ENCODE results near the gene NAIF1. TPM values are rescaled to one million over a fixed set of nuclear protein-coding genes. Genes with fewer than 3 reads are reported as not detected.

Gene NAIF1, protein sequence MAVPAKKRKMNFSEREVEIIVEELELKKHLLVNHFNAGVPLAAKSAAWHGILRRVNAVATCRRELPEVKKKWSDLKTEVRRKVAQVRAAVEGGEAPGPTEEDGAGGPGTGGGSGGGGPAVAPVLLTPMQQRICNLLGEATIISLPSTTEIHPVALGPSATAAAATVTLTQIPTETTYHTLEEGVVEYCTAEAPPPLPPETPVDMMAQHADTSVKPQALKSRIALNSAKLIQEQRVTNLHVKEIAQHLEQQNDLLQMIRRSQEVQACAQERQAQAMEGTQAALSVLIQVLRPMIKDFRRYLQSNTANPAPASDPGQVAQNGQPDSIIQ
- total RNA-seq, result 13.3 TPM

DNA sequence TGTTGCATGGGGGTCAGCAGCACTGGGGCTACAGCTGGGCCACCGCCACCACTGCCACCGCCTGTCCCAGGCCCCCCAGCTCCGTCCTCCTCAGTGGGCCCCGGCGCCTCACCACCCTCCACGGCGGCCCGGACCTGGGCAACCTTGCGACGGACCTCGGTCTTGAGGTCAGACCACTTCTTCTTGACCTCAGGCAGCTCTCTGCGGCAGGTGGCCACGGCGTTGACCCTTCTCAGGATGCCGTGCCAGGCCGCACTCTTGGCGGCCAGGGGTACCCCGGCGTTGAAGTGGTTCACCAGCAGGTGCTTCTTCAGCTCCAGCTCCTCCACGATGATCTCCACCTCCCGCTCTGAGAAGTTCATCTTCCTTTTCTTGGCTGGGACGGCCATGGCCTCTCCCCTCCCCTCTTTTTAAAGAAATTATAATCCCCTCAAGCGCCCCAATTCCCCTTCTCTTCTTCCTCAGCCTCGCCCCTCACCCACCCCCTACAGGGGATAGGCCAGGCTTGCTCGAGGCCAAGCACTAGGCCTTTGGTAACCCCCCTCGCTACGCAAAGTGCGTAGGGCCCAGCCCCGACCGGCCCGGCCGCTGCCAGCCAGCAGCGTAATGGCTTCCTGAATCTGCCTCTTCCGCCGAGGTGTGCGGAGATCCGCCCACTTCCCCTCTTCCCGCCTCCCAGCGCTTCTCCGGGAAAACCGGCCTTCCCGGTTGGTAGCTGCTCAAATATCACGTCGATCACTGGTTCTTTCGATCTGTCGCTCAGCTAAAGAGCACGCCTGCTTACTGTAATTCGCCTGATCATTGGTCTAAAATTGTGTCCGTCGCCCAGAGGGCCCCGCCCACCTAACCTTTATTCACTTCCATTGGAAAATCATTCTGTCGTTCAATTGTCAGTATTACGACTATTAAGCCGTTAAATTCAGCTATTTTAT is at the start of gene NAIF1:
NAIF1 (minus strand) TSS at position 608 of the 932 bp plus-strand sequence; CDS start at position 389, 219 bp downstream.
- Histone ChIP-seq H3K27ac (peak within 1 kb of the TSS; percentile 99), H3K36me3 (no peaks in the 10 kb centered on the region), H3K27me3 (no peaks in the 10 kb centered on the region), H3K9me3 (no peaks in the 10 kb centered on the region), H3K4me3 (peak within 1 kb of the TSS; percentile 74 to 96), H3K4me1 (peaks cover 57% of the 10 kb centered on the region)
- DNase-seq (ENCODE audit: extremely low spot score in 2 of 2), result peak in 1 of 2 donors; percentile 99
- intact Hi-C loops (cut with DNase I), result no loop called here
- TF ChIP-seq, protein P1, sequence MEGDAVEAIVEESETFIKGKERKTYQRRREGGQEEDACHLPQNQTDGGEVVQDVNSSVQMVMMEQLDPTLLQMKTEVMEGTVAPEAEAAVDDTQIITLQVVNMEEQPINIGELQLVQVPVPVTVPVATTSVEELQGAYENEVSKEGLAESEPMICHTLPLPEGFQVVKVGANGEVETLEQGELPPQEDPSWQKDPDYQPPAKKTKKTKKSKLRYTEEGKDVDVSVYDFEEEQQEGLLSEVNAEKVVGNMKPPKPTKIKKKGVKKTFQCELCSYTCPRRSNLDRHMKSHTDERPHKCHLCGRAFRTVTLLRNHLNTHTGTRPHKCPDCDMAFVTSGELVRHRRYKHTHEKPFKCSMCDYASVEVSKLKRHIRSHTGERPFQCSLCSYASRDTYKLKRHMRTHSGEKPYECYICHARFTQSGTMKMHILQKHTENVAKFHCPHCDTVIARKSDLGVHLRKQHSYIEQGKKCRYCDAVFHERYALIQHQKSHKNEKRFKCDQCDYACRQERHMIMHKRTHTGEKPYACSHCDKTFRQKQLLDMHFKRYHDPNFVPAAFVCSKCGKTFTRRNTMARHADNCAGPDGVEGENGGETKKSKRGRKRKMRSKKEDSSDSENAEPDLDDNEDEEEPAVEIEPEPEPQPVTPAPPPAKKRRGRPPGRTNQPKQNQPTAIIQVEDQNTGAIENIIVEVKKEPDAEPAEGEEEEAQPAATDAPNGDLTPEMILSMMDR (IDR thresholded peaks at IDR 0.05), result no peak
- peak in 1 of 2 donors; percentile 47 for TF ChIP-seq POLR2A (IDR thresholded peaks at IDR 0.05)
- peak; percentile 89 to 90 for TF ChIP-seq POLR2AphosphoS5 (IDR thresholded peaks at IDR 0.05; ENCODE audit: insufficient read depth in 1 of 2, low read depth in 1 of 2)

DNA sequence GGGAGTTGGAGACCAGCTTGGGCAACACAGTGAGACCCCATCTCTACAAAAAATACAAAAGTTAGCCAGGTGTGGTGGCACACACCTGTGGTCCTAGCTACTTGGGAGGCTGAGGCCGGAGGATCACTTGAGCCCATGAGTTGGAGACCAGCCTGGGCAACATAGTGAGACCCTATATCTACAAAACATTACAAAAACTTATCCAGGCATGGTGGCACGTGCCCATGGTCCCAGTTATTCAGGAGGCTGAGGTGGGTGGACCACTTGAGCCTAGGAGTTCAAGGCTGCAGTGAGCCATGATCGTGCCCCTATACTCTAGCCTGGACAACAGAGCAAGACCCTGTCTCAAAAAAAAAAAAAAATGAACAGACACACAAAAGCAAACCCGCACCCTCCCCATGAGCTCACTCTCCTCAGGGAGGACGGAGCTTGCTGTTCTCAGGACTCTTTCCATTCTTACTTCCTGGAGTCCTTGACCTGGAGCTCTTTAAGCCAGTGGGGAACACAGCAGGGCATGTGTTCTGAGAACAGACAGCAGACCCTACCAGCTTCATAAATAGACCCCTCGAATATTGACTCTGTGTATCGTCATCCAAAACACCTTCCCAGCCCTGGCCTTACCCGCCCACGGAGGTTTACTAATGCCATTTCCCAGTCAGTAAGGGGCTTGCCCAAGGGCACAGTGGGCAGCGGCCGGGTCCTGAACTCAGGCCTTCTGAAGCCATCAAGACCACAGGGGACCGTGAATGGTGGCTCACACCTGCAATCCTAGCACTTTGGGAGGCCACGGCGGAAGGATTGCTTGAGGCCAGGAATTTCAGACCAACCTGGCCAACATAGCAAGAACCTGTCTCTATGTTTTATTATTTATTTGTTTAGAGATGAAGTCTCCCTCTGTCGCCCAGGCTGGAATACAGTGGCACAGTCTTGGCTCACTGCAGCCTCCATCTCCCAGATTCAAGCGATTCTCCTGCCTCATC is 49.3 kb upstream of the NAIF1 start:
- no peak overlapping the region for H3K4me3 ChIP-seq
- no peaks in the 10 kb centered on the region for H3K27me3 ChIP-seq
- no peak for DNase-seq (ENCODE audit: extremely low spot score in 2 of 2)
- TF ChIP-seq, protein P1 (IDR thresholded peaks at IDR 0.05), result no peak
- no peak for TF ChIP-seq POLR2A (IDR thresholded peaks at IDR 0.05)
- peaks cover 4% of the 10 kb centered on the region for H3K4me1 ChIP-seq
- H3K27ac ChIP-seq, result no peak overlapping the region
- intact Hi-C loops (cut with DNase I), result loop anchor here (5.0 kb wide), 2 partner anchors 74 to 174 kb away; no protein-coding TSS in a partner anchor
- peaks cover 0 to 7% of the 10 kb centered on the region in 2 donors for H3K36me3 ChIP-seq
- no peaks in the 10 kb centered on the region for H3K9me3 ChIP-seq

DNA sequence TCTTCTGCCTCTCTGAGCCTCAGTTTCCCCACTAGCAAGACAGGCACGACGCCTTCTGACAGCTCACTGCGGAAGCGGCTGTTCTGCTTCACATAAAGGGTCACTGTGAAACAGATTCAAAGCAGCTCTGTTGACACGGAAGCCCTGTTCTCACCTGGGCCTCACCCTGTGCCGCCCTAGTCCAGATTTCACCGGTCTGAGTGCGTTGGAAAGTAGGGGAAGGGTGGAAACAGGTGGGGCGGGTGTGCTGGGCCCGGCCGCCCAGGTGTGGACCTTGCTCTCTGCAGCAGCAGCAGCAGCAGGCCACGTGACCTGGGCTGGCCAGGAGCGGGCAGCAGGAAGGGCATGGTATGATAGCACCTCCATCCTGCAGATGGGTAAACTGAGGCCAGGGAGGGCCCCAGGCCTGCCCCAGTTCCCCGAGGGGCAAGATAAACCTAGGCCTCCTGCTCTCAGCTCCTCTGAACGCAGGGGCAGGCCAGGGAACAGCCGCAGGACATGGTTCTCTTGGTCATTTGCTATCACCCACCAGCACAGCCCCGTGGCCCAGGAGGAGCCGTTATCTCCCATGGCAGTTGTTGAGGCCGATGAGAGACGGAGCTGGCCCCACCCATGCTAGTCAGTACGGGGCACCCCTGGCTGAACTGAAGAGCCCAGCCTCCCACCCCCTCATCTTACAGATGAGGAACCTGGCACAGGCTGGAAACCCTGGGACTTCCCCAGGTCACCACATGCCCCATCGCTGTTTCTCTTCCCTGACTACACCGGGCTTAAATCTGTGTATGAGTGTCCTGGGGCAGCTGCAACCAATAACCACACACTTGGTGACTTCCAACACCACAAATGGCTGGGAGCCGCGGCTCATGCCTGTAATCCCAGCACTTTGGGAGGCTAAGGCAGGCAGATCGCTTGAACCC is 48.3 kb upstream of the NAIF1 start:
- Histone ChIP-seq H3K4me1 (peaks cover 9% of the 10 kb centered on the region), H3K36me3 (no peaks in the 10 kb centered on the region), H3K9me3 (no peaks in the 10 kb centered on the region), H3K27me3 (no peaks in the 10 kb centered on the region), H3K27ac (no peak overlapping the region), H3K4me3 (no peak overlapping the region)
- no peak for DNase-seq (ENCODE audit: extremely low spot score in 2 of 2)
- TF ChIP-seq POLR2AphosphoS5 (IDR thresholded peaks at IDR 0.05; ENCODE audit: insufficient read depth in 1 of 2, low read depth in 1 of 2) (no peak), POLR2A (IDR thresholded peaks at IDR 0.05) (no peak)
- TF ChIP-seq, protein P1 (IDR thresholded peaks at IDR 0.05), result no peak
- intact Hi-C loops (cut with DNase I), result loop anchor here (5.0 kb wide), 2 partner anchors 73 to 173 kb away; no protein-coding TSS in a partner anchor

All from vagina (tissue), 2 donors.